ENCODE results near the gene GALNT17. TPM values are rescaled to one million over a fixed set of nuclear protein-coding genes. Genes with fewer than 3 reads are reported as not detected.

Gene GALNT17
- total RNA-seq, 1 experiment from 2014 or later, result not detected

- Histone ChIP-seq H3F3A (ENCODE audit: low read length, unreplicated experiment) (no peaks in the 10 kb centered on the region), H2AFZ (ENCODE audit: low read length) (no peak overlapping the region), H3K27me3 (ENCODE audit: low read length) (no peaks in the 10 kb centered on the region), H3K27ac (ENCODE audit: low read length) (no peak overlapping the region), H3K9ac (ENCODE audit: low read length) (no peak overlapping the region), H3K4me3 (ENCODE audit: low read length) (no peak overlapping the region), H3K4me1 (ENCODE audit: insufficient read depth, low read length) (no peaks in the 10 kb centered on the region), H3K9me3 (ENCODE audit: low read length) (0 out of 2 replicates have a peak, but pooled peaks cover 5% of the 10 kb centered on the region), H3K79me2 (ENCODE audit: low read length) (no peaks in the 10 kb centered on the region), H3K36me3 (ENCODE audit: low read depth, low read length) (no peaks in the 10 kb centered on the region), H3K4me2 (ENCODE audit: low read length) (no peak overlapping the region), H4K20me1 (ENCODE audit: low read length) (no peaks in the 10 kb centered on the region), H3K9me2 (replicated peaks; ENCODE audit: low read length) (no peaks in the 10 kb centered on the region)
- no TSS peak for BruUV-seq (replicated peaks)
- no peak for TF ChIP-seq EZH2 (IDR thresholded peaks at IDR 0.05; ENCODE audit: low read length, unreplicated experiment)
- no peak for TF ChIP-seq CTCF (conservative IDR thresholded peaks at IDR 0.05; ENCODE audit: low read depth, low read length)
- TF ChIP-seq EZH2phosphoT487 (IDR thresholded peaks at IDR 0.05; ENCODE audit: borderline replicate concordance, low read length), result no peak
- no peak for ATAC-seq
- intact Hi-C loops (cut with micrococcal nuclease), result no loop called here
- DNase-seq, result no peak
- ChIA-PET POLR2A (ENCODE audit: unreplicated experiment) (no interaction called here), CTCF (no interaction called here)
Observed at GRCh38 chr7:71404726-71405345, 272.9 kb downstream of the GALNT17 start.

- BruUV-seq (replicated peaks), result no TSS peak
- Histone ChIP-seq H3K9me3 (ENCODE audit: low read length) (0 out of 2 replicates have a peak, but pooled peaks cover 5% of the 10 kb centered on the region), H3K9me2 (replicated peaks; ENCODE audit: low read length) (no peaks in the 10 kb centered on the region), H3K4me1 (ENCODE audit: insufficient read depth, low read length) (no peaks in the 10 kb centered on the region), H3F3A (ENCODE audit: low read length, unreplicated experiment) (no peaks in the 10 kb centered on the region), H3K4me2 (ENCODE audit: low read length) (no peak overlapping the region), H3K79me2 (ENCODE audit: low read length) (no peaks in the 10 kb centered on the region), H3K27me3 (ENCODE audit: low read length) (no peaks in the 10 kb centered on the region), H3K4me3 (ENCODE audit: low read length) (no peak overlapping the region), H3K36me3 (ENCODE audit: low read depth, low read length) (no peaks in the 10 kb centered on the region), H3K27ac (ENCODE audit: low read length) (no peak overlapping the region), H4K20me1 (ENCODE audit: low read length) (no peaks in the 10 kb centered on the region), H3K9ac (ENCODE audit: low read length) (no peak overlapping the region), H2AFZ (ENCODE audit: low read length) (no peak overlapping the region)
- intact Hi-C loops (cut with micrococcal nuclease), result no loop called here
- TF ChIP-seq CTCF (conservative IDR thresholded peaks at IDR 0.05; ENCODE audit: low read depth, low read length) (no peak), EZH2phosphoT487 (IDR thresholded peaks at IDR 0.05; ENCODE audit: borderline replicate concordance, low read length) (no peak), EZH2 (IDR thresholded peaks at IDR 0.05; ENCODE audit: low read length, unreplicated experiment) (no peak)
- POLR2A ChIA-PET (ENCODE audit: unreplicated experiment), result no interaction called here
- ATAC-seq (no peak), DNase-seq (no peak)
- CTCF ChIA-PET, result no interaction called here
Observed at GRCh38 chr7:71408271-71408670, 276.3 kb downstream of the GALNT17 start.

GRCh38 chr7:71409550-71410157 is 277.7 kb downstream of the GALNT17 start:
- no peaks in the 10 kb centered on the region for H3F3A ChIP-seq (ENCODE audit: low read length, unreplicated experiment)
- ChIA-PET CTCF (no interaction called here), POLR2A (ENCODE audit: unreplicated experiment) (no interaction called here)
- H3K9me2 ChIP-seq (replicated peaks; ENCODE audit: low read length), result no peaks in the 10 kb centered on the region
- BruUV-seq (replicated peaks), result no TSS peak
- H3K4me1 ChIP-seq (ENCODE audit: insufficient read depth, low read length), result no peaks in the 10 kb centered on the region
- no peaks in the 10 kb centered on the region for H3K36me3 ChIP-seq (ENCODE audit: low read depth, low read length)
- H3K4me2 ChIP-seq (ENCODE audit: low read length), result no peak overlapping the region
- no peak overlapping the region for H2AFZ ChIP-seq (ENCODE audit: low read length)
- H3K27me3 ChIP-seq (ENCODE audit: low read length), result no peaks in the 10 kb centered on the region
- intact Hi-C loops (cut with micrococcal nuclease), result no loop called here
- no peak overlapping the region for H3K9ac ChIP-seq (ENCODE audit: low read length)
- DNase-seq (no peak), ATAC-seq (no peak)
- no peak for TF ChIP-seq CTCF (conservative IDR thresholded peaks at IDR 0.05; ENCODE audit: low read depth, low read length)
- TF ChIP-seq EZH2phosphoT487 (IDR thresholded peaks at IDR 0.05; ENCODE audit: borderline replicate concordance, low read length), result no peak
- no peak for TF ChIP-seq EZH2 (IDR thresholded peaks at IDR 0.05; ENCODE audit: low read length, unreplicated experiment)
- no peak overlapping the region for H3K4me3 ChIP-seq (ENCODE audit: low read length)
- H3K27ac ChIP-seq (ENCODE audit: low read length), result no peak overlapping the region
- H3K9me3 ChIP-seq (ENCODE audit: low read length), result 0 out of 2 replicates have a peak, but pooled peaks cover 5% of the 10 kb centered on the region
- no peaks in the 10 kb centered on the region for H3K79me2 ChIP-seq (ENCODE audit: low read length)
- no peaks in the 10 kb centered on the region for H4K20me1 ChIP-seq (ENCODE audit: low read length)
